CD4-positive, alpha-beta T cell (primary cell): Measurements from ENCODE around the gene TNFRSF9. TPM values are rescaled to one million over a fixed set of nuclear protein-coding genes. Genes with fewer than 3 reads are reported as not detected.
"Not testable (repeated sequence)": the region's sequence is repeated elsewhere in the genome, so short reads cannot be mapped to it uniquely, and the experiment has no call there.

Source experiments
- ATAC-seq: fragments of 200-7000 bp; cut with Tn5 transposase; one replicate; pipeline ENCODE4 v1.10.0; 2022; ENCODE audit warnings: mild to moderate bottlenecking; ENCODE audit not compliant: poor library complexity
- CTCF ChIA-PET: fragments of 350-600 bp; sonication (Branson Sonifier 250); formaldehyde crosslinking; loops from one replicate; lab custom pipeline; 2021; ENCODE audit warnings: antibody characterized with exemption, inconsistent platforms; lab: Charles Lee
- POLR2A ChIA-PET: fragments of 350-600 bp; sonication (Branson Sonifier 250); formaldehyde crosslinking; loops from one replicate; lab custom pipeline; 2021; ENCODE audit warnings: antibody characterized with exemption, inconsistent platforms; lab: Charles Lee
- DNase-seq, 14 experiments: peaks; one replicate each; pipeline ENCODE4 v3.0.0-alpha.2; 2013 to 2020; ENCODE audit warnings: mixed read lengths in 2 of 14
- H3K27ac ChIP-seq, 2 donors: one replicate each; pipeline versions ENCODE4 v1.5.1 to v1.7.0; 2013; ENCODE audit warnings: low read length in 2 of 2, low read depth in 1 of 2, mild to moderate bottlenecking in 1 of 2
- H3K27me3 ChIP-seq, 2 experiments: 1 replicate in 1 of 2; 2 replicates in 1 of 2; pipeline versions ENCODE4 v1.6.1 to v1.7.0; 2013; ENCODE audit warnings: low read length in 2 of 2, control low read depth in 1 of 2, mild to moderate bottlenecking in 1 of 2, moderate library complexity in 1 of 2; ENCODE audit not compliant: insufficient read depth in 2 of 2, control insufficient read depth in 1 of 2
- H3K36me3 ChIP-seq: one replicate; pipeline ENCODE4 v1.6.1; 2013; ENCODE audit warnings: low read length, control low read depth; ENCODE audit not compliant: insufficient read depth
- H3K4me1 ChIP-seq: one replicate; pipeline ENCODE4 v1.6.1; 2013; ENCODE audit warnings: low read length, control low read depth; ENCODE audit not compliant: insufficient read depth
- H3K4me3 ChIP-seq: one replicate; pipeline ENCODE4 v1.5.1; 2013; ENCODE audit warnings: mild to moderate bottlenecking, low read length, moderate library complexity
- H3K9me3 ChIP-seq, 2 experiments: 1 replicate in 1 of 2; 2 replicates in 1 of 2; pipeline versions ENCODE4 v1.6.1 to v1.7.0; 2013; ENCODE audit warnings: low read length in 2 of 2, mild to moderate bottlenecking in 2 of 2, control low read depth in 1 of 2, moderate library complexity in 1 of 2; ENCODE audit not compliant: control insufficient read depth in 1 of 2, insufficient read depth in 1 of 2
- H3K27ac Mint-ChIP-seq: one replicate; pipeline ENCODE4 v1.8.0; 2020; ENCODE audit warnings: mixed read lengths
- H3K27me3 Mint-ChIP-seq: one replicate; pipeline ENCODE4 v1.8.0; 2021; ENCODE audit warnings: mixed read lengths
- H3K36me3 Mint-ChIP-seq: one replicate; pipeline ENCODE4 v1.8.0; 2021; ENCODE audit warnings: low read depth, mixed read lengths
- H3K4me1 Mint-ChIP-seq: one replicate; pipeline ENCODE4 v1.8.0; 2021; ENCODE audit warnings: low read depth, mixed read lengths
- H3K4me3 Mint-ChIP-seq: one replicate; pipeline ENCODE4 v1.8.0; 2020; ENCODE audit warnings: mild to moderate bottlenecking, mixed read lengths
- H3K9me3 Mint-ChIP-seq: one replicate; pipeline ENCODE4 v1.8.0; 2020; ENCODE audit warnings: mixed read lengths
- intact Hi-C, 2 experiments: fragments of 100-400 bp; cut with DNase I in 1 of 2; cut with micrococcal nuclease in 1 of 2; formaldehyde crosslinking; loops; one replicate each; pipeline versions ENCODE4 v1.15.1 to v1.9.0; 2023 to 2025; cut with DNase I, micrococcal nuclease
- total RNA-seq, 174 experiments: library from RNA in 2 of 174; stranded (reverse) in 2 of 174; gene quantifications; one replicate each; pipeline ENCODE4 v1.2.3 and lab custom pipeline; 2021 to 2026
- TF ChIP-seq, protein P1 (sequence below): fragments of 200-600 bp; IDR thresholded peaks from one replicate; pipeline ENCODE4 v1.8.0; 2022; ENCODE audit warnings: antibody characterized with exemption, mild to moderate bottlenecking

TNFRSF9 gene
- total RNA-seq, 2 experiments from 2014 or later = 0.52 to 0.84 TPM

DNA sequence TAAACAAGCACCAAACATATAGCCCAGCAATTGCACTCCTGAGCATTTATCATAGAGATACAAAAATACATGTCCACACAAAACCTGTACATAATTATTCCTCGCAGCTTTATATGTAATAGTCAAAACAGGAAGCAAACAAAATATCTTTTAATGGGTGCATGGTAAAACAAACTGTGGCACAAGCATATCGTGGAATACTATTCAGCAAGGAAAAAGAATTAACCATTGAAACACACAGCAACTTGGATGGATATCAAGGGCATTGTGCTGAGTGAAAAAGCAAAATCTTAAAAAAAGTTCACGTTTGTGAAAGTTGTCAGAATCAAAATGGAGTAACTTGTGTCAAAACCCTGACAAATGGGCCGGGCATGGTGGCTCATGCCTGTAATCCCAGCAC is 12.4 kb downstream of the TNFRSF9 start:
- ATAC-seq (no peak), DNase-seq (no peak)
- Histone ChIP-seq H3K27me3 (no peaks in the 10 kb centered on the region), H3K4me3 (no peak overlapping the region), H3K4me1 (peaks cover 15% of the 10 kb centered on the region), H3K36me3 (no peaks in the 10 kb centered on the region), H3K27ac (no peak overlapping the region), H3K9me3 (no peaks in the 10 kb centered on the region)
- TF ChIP-seq, protein P1, sequence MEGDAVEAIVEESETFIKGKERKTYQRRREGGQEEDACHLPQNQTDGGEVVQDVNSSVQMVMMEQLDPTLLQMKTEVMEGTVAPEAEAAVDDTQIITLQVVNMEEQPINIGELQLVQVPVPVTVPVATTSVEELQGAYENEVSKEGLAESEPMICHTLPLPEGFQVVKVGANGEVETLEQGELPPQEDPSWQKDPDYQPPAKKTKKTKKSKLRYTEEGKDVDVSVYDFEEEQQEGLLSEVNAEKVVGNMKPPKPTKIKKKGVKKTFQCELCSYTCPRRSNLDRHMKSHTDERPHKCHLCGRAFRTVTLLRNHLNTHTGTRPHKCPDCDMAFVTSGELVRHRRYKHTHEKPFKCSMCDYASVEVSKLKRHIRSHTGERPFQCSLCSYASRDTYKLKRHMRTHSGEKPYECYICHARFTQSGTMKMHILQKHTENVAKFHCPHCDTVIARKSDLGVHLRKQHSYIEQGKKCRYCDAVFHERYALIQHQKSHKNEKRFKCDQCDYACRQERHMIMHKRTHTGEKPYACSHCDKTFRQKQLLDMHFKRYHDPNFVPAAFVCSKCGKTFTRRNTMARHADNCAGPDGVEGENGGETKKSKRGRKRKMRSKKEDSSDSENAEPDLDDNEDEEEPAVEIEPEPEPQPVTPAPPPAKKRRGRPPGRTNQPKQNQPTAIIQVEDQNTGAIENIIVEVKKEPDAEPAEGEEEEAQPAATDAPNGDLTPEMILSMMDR = no peak
- no peaks in the 10 kb centered on the region for H3K27me3 Mint-ChIP-seq
- peaks cover 23% of the 10 kb centered on the region for H3K4me1 Mint-ChIP-seq
- no peak overlapping the region for H3K27ac Mint-ChIP-seq
- POLR2A ChIA-PET = no interaction called here
- no peaks in the 10 kb centered on the region for H3K9me3 Mint-ChIP-seq
- CTCF ChIA-PET = interaction anchor here (1.4 kb wide), 1 partner anchor 47 kb away, joined by 3 read pairs; no protein-coding TSS in a partner anchor
- no peak overlapping the region for H3K4me3 Mint-ChIP-seq
- H3K36me3 Mint-ChIP-seq = no peaks in the 10 kb centered on the region
- intact Hi-C loops = no loop called here

DNA sequence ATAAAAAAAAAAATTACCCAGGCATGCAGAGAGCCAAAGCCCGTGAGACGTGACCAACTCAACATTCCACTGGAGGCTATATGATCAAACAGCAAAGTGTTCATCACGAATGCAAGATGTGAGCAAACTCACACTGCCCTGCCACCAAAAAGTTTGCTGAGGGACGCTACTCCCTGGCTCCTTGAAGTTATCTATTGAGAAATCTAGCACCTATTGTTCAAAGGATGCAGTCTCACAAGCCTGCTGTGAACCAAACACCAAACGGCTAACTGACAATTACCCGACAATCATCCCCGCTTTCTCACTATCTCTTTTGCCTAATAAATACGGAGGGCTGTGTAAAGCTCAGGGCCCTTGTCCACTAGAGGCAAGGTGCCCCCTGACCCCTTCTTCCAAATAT is 13.6 kb downstream of the TNFRSF9 start:
- peaks cover 23% of the 10 kb centered on the region for H3K4me1 Mint-ChIP-seq
- H3K36me3 Mint-ChIP-seq, H3K9me3 ChIP-seq, intact Hi-C loops, H3K27me3 ChIP-seq, POLR2A ChIA-PET, H3K36me3 ChIP-seq, H3K4me3 ChIP-seq, H3K27me3 Mint-ChIP-seq, H3K27ac ChIP-seq, H3K4me3 Mint-ChIP-seq, H3K9me3 Mint-ChIP-seq, ATAC-seq, H3K27ac Mint-ChIP-seq: not testable (repeated sequence)
- H3K4me1 ChIP-seq = peaks cover 15% of the 10 kb centered on the region
- CTCF ChIA-PET = interaction anchor here (1.4 kb wide), 1 partner anchor 48 kb away, joined by 3 read pairs; no protein-coding TSS in a partner anchor
- peak in 1 of 14 experiments; percentile 29 for DNase-seq

DNA sequence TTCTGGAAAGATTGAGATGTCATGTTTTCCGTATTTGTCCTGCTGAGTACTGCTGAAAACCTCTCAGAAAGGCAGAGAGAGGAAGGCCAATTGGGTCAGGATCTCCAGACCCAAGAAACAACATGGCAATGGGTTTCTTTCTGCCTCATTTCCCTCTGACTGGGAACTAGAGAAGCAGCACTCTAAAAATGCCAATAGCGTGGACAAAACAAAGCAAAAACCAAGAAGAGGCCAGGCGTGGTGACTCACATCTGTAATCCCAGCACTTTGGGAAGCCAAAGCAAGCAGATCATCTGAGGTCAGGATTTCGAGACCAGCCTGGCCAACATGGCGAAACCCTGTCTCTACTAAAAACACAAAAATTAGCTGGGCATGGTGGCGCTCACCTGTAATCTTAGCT is 18.3 kb downstream of the TNFRSF9 start:
- H3K27ac ChIP-seq = no peak overlapping the region
- H3K4me3 ChIP-seq = no peak overlapping the region
- POLR2A ChIA-PET = no interaction called here
- no peak overlapping the region for H3K27ac Mint-ChIP-seq
- no peaks in the 10 kb centered on the region for H3K9me3 ChIP-seq
- DNase-seq = no peak
- TF ChIP-seq, protein P1 = no peak
- CTCF ChIA-PET = no interaction called here
- no peaks in the 10 kb centered on the region for H3K4me1 Mint-ChIP-seq
- no peaks in the 10 kb centered on the region for H3K36me3 Mint-ChIP-seq
- intact Hi-C loops = no loop called here
- H3K36me3 ChIP-seq = no peaks in the 10 kb centered on the region
- no peaks in the 10 kb centered on the region for H3K27me3 Mint-ChIP-seq
- no peaks in the 10 kb centered on the region for H3K27me3 ChIP-seq
- H3K4me3 Mint-ChIP-seq = no peak overlapping the region
- no peaks in the 10 kb centered on the region for H3K9me3 Mint-ChIP-seq
- no peak for ATAC-seq
- H3K4me1 ChIP-seq = no peaks in the 10 kb centered on the region

DNA sequence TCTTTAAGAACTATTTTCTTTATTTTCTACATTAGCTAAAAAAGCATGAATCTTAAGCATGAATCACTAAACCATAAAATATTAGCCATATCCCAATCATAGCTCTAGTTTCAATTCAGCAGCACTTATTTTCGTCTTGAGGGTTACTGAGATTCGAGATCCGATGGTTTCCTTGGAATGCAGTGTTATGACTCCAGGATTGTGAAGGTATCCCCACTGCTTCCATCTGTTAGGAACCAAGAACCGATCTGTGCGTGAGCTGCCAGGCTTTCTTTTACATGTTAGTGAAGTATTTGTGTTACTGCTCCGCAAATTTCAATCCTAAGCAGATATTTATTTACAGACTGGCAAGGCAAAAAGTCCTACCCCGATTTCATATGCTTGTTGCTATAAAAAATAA is 18.8 kb downstream of the TNFRSF9 start:
- Mint-ChIP-seq H3K36me3 (no peaks in the 10 kb centered on the region), H3K27ac (no peak overlapping the region), H3K27me3 (no peaks in the 10 kb centered on the region), H3K4me1 (no peaks in the 10 kb centered on the region), H3K9me3 (no peaks in the 10 kb centered on the region), H3K4me3 (no peak overlapping the region)
- ATAC-seq (no peak), DNase-seq (no peak)
- POLR2A ChIA-PET = no interaction called here
- Histone ChIP-seq H3K27ac (no peak overlapping the region), H3K9me3 (no peaks in the 10 kb centered on the region), H3K36me3 (no peaks in the 10 kb centered on the region), H3K27me3 (no peaks in the 10 kb centered on the region), H3K4me3 (no peak overlapping the region), H3K4me1 (no peaks in the 10 kb centered on the region)
- intact Hi-C loops = no loop called here
- CTCF ChIA-PET = no interaction called here
- TF ChIP-seq, protein P1 = no peak
